Heart left ventricle (tissue), 13 donors: ENCODE results near the gene APLP2.
"Not testable (repeated sequence)": the region's sequence is repeated elsewhere in the genome, so short reads cannot be mapped to it uniquely, and the experiment has no call there.

Source experiments
- POLR2A ChIP-seq, 2 donors: fragments of 450-650 bp; IDR thresholded peaks; one replicate each; pipeline ENCODE4 v1.6.1; 2017; ENCODE audit warnings: antibody characterized with exemption in 2 of 2, mild to moderate bottlenecking in 2 of 2, moderate library complexity in 2 of 2
- TF ChIP-seq, protein P1 (sequence below), 12 donors: fragments of 200-600 bp; sonication (generic) in 4 of 12; IDR thresholded peaks; one replicate each; pipeline versions ENCODE4 v1.5.0 to v1.8.0; 2018 to 2022; ENCODE audit warnings: antibody characterized with exemption in 12 of 12, mild to moderate bottlenecking in 5 of 12
- donor health status: ischemic (EF 13 %, LVEDD 7.1; RV severe dilation, severe dysfunction).
- donor health status: DM: no; HTN: yes; CAD: no.
- donor health status: DM: no; HTN: no; CAD: no.
- donor health status: ischemic (EF 25% LVEDD 6.9; RV normal size, moderate dysfunction).
- donor health status: ischemic (EF 25% LVEDD 5.7; RV mildly dilated, moderate dysfunction).
- donor health status: ischemic (EF 35%, LVEDD 5.7; RV mildly dilated, moderate dysfunction).
- donor health status: nonischemic (EF 11% LVEDD 7.7; RV severe dilation, severe dysfunction).
- donor health status: DM: yes; HTN: yes; CAD: no.
- donor health status: PGD.
- donor health status: ischemic (EF 29% LVEDD 5.4; RV normal size, mild dysfunction).
- donor health status: nonischemic (EF 23%, LVEDD 6.1; RV moderate dilation, normal function).

DNA sequence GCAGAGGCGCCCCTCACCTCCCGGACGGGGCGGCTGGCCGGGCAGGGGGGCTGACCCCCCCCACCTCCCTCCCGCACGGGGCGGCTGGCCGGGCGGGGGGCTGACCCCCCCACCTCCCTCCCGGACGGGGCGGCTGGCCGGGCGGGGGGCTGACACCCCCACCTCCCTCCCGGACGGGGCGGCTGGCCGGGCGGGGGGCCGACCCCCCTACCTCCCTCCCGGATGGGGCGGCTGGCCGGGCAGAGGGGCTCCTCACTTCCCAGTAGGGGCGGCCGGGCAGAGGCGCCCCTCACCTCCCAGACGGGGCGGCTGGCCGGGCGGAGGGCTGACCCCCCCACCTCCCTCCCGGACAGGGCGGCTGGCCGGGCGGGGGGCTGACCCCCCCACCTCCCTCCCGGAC lies 21.5 kb downstream of the APLP2 start:
- not testable (repeated sequence) for TF ChIP-seq POLR2A (IDR thresholded peaks at IDR 0.05)
- TF ChIP-seq, protein P1, sequence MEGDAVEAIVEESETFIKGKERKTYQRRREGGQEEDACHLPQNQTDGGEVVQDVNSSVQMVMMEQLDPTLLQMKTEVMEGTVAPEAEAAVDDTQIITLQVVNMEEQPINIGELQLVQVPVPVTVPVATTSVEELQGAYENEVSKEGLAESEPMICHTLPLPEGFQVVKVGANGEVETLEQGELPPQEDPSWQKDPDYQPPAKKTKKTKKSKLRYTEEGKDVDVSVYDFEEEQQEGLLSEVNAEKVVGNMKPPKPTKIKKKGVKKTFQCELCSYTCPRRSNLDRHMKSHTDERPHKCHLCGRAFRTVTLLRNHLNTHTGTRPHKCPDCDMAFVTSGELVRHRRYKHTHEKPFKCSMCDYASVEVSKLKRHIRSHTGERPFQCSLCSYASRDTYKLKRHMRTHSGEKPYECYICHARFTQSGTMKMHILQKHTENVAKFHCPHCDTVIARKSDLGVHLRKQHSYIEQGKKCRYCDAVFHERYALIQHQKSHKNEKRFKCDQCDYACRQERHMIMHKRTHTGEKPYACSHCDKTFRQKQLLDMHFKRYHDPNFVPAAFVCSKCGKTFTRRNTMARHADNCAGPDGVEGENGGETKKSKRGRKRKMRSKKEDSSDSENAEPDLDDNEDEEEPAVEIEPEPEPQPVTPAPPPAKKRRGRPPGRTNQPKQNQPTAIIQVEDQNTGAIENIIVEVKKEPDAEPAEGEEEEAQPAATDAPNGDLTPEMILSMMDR (IDR thresholded peaks at IDR 0.05), result not testable (repeated sequence)
